GM12873 (cell line): ENCODE measurements around the gene LRRC27.

Experiments
- TF ChIP-seq, protein P1 (sequence below): IDR thresholded peaks from 2 replicates; pipeline ENCODE4 v1.5.1; 2012; ENCODE audit warnings: low read depth, mild to moderate bottlenecking, moderate library complexity, low read length, control low read depth; ENCODE audit not compliant: insufficient read depth; ENCODE audit errors: missing control alignments

The LRRC27 gene

DNA sequence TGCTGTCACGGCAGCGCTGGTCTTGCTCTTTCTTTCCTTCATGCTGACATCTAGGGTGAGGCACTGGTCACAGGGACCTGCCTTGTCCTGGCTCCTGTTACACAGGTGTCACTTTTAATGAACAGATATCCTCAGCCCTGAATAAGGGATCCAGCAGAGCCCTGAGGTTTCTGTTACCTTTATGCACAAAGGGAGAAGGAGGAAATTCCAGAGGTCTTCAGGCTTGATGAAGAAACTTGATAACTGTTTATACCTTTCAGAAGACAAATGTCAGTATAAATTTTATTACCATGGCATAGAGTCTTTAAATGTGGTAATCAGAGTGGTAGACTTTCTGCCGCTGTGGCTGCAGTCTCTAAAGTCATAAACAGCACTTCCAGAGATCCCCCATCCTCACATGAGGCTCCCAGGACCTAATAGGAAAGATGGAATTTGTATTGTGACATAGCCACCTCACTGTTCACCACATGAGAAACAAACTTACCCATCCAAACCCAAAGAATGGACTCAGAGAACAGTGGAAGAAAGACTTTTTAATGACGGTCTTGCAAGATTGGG, 2.7 kb downstream of the LRRC27 start:
- TF ChIP-seq, protein P1, sequence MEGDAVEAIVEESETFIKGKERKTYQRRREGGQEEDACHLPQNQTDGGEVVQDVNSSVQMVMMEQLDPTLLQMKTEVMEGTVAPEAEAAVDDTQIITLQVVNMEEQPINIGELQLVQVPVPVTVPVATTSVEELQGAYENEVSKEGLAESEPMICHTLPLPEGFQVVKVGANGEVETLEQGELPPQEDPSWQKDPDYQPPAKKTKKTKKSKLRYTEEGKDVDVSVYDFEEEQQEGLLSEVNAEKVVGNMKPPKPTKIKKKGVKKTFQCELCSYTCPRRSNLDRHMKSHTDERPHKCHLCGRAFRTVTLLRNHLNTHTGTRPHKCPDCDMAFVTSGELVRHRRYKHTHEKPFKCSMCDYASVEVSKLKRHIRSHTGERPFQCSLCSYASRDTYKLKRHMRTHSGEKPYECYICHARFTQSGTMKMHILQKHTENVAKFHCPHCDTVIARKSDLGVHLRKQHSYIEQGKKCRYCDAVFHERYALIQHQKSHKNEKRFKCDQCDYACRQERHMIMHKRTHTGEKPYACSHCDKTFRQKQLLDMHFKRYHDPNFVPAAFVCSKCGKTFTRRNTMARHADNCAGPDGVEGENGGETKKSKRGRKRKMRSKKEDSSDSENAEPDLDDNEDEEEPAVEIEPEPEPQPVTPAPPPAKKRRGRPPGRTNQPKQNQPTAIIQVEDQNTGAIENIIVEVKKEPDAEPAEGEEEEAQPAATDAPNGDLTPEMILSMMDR, result no peak

- TF ChIP-seq, protein P1, result no peak
These were observed 3.4 kb downstream of the LRRC27 start for GRCh38 chr10:132335189-132336063.

DNA sequence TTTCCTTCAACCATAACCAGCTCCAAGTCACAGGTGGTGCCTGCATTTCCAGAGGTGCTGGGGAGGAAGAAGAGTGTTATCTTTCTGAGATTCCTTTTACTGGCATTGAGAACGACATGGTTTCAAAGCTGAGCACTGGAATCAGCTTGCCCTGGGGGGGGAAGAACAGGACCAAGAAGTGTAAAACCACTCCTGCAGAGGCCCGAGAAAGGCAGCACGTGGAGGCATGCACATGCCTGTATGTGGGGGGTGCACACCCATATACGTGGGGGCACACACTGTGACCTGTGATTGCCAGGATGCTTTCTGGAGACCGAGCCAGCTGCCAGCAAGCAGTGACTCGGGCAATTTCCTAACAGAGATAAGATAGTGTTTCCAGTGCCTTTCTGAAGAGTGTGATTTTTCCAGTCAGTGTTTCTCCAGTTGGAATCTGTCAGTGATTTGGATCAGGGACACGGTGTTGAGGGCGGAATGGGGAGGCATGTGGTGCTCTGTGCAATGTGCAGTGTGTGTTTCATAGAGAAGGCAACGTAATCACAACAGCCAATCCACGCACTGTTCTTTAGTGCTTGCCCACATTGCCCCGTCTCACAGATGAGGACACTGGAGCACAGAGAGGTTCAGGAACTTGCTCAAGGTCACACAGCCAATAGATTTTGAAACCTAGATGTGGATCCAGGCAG, 4.2 kb downstream of the LRRC27 start:
- TF ChIP-seq, protein P1, result no peak

GRCh38 chr10:132336919-132337407, 5.0 kb downstream of the LRRC27 start:
- TF ChIP-seq, protein P1, result no peak

GRCh38 chr10:132338876-132339275, 6.9 kb downstream of the LRRC27 start:
- TF ChIP-seq, protein P1, result no peak

GRCh38 chr10:132339276-132339675, 7.3 kb downstream of the LRRC27 start:
- TF ChIP-seq, protein P1, result no peak

- TF ChIP-seq, protein P1, result no peak
These were observed 9.0 kb downstream of the LRRC27 start for GRCh38 chr10:132341017-132341416.
